K562 (cell line): ENCODE results near the gene IFI27L2. TPM values are rescaled to one million over a fixed set of nuclear protein-coding genes. Genes with fewer than 3 reads are reported as not detected.

Experiments used
- ATF7 ChIP-seq: fragments of 450-650 bp; IDR thresholded peaks from 2 replicates; pipeline ENCODE4 v1.7.1; 2014; ENCODE audit warnings: mild to moderate bottlenecking, moderate library complexity
- GATAD2B ChIP-seq: fragments of 450-650 bp; IDR thresholded peaks from 2 replicates; pipeline ENCODE4 v1.6.1; 2017; ENCODE audit warnings: mild to moderate bottlenecking, borderline replicate concordance
- ZNF133 ChIP-seq: fragments of 250-450 bp; sonication (Bioruptor Pico); IDR thresholded peaks from 2 replicates; pipeline ENCODE4 v1.4.0; 2020; ENCODE audit warnings: mild to moderate bottlenecking
- polyA plus RNA-seq, 8 experiments: library from polyadenylated mRNA; depleted of rRNA in 4 of 8; stranded (reverse) in 5 of 8; unstranded in 3 of 8; fragments of >200 nt; fragmentation: Nextera tagmentation in 2 of 8; fragmentation: Illumina TruSeq in 1 of 8; extraction: Ambion mirVana in 2 of 8; extraction: Trizol in 1 of 8; gene quantifications; 2 replicates each; pipeline versions ENCODE4 v1.2.1 to v1.2.3, GENCODE V29; 2011 to 2014; ENCODE audit warnings: inconsistent platforms in 1 of 8, missing spikeins in 1 of 8
- total RNA-seq, 7 experiments: library from RNA; depleted of rRNA in 6 of 7; stranded (reverse); fragments of >200 nt in 6 of 7; fragmentation: Illumina TruSeq in 2 of 7; extraction: Trizol in 2 of 7; gene quantifications; 2 replicates each; pipeline versions ENCODE4 v1.2.1 to v1.2.3, GENCODE V29; 2011 to 2021; ENCODE audit warnings: low replicate concordance in 1 of 7
- TF ChIP-seq, protein P1 (sequence below), 2 experiments: fragments of 450-650 bp; formaldehyde crosslinking in 1 of 2; IDR thresholded peaks; 2 replicates each; pipeline versions ENCODE4 v1.4.0 to v1.6.1; 2014 to 2020; ENCODE audit warnings: mild to moderate bottlenecking in 2 of 2, borderline replicate concordance in 1 of 2, low read depth in 1 of 2
- TF ChIP-seq, protein P2 (sequence below): fragments of 450-650 bp; IDR thresholded peaks from 2 replicates; pipeline ENCODE4 v1.6.1; 2016; ENCODE audit warnings: mild to moderate bottlenecking, moderate library complexity
- TF ChIP-seq, protein P3 (sequence below): fragments of 250-450 bp; sonication (Bioruptor Pico); IDR thresholded peaks from 2 replicates; pipeline ENCODE4 v1.9.0; 2021; ENCODE audit warnings: mild to moderate bottlenecking

IFI27L2 gene
- total and polyA plus RNA-seq, 9 of the 15 experiments (the other 6 are each of a cell fraction or from before 2014, with no cell fraction given): 1.0 to 9.3 (median 4.1) TPM

GRCh38 chr14:94080621-94081385 is 48.6 kb downstream of the IFI27L2 start, which contains the start of the genes DDX24 and IFI27L1 (continued):
- TF ChIP-seq, protein P1, sequence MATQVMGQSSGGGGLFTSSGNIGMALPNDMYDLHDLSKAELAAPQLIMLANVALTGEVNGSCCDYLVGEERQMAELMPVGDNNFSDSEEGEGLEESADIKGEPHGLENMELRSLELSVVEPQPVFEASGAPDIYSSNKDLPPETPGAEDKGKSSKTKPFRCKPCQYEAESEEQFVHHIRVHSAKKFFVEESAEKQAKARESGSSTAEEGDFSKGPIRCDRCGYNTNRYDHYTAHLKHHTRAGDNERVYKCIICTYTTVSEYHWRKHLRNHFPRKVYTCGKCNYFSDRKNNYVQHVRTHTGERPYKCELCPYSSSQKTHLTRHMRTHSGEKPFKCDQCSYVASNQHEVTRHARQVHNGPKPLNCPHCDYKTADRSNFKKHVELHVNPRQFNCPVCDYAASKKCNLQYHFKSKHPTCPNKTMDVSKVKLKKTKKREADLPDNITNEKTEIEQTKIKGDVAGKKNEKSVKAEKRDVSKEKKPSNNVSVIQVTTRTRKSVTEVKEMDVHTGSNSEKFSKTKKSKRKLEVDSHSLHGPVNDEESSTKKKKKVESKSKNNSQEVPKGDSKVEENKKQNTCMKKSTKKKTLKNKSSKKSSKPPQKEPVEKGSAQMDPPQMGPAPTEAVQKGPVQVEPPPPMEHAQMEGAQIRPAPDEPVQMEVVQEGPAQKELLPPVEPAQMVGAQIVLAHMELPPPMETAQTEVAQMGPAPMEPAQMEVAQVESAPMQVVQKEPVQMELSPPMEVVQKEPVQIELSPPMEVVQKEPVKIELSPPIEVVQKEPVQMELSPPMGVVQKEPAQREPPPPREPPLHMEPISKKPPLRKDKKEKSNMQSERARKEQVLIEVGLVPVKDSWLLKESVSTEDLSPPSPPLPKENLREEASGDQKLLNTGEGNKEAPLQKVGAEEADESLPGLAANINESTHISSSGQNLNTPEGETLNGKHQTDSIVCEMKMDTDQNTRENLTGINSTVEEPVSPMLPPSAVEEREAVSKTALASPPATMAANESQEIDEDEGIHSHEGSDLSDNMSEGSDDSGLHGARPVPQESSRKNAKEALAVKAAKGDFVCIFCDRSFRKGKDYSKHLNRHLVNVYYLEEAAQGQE (IDR thresholded peaks at IDR 0.05; ENCODE audit: borderline replicate concordance): no peak
- TF ChIP-seq, protein P1 (CRISPR knock-in tag; IDR thresholded peaks at IDR 0.05; ENCODE audit: low read depth): no peak
- 0 out of 2 replicates have a peak, but pooled peaks have one; percentile 31 for TF ChIP-seq ATF7
- no peak for TF ChIP-seq ZNF133 (CRISPR knock-in tag)
- no peak for TF ChIP-seq GATAD2B
- TF ChIP-seq, protein P2, sequence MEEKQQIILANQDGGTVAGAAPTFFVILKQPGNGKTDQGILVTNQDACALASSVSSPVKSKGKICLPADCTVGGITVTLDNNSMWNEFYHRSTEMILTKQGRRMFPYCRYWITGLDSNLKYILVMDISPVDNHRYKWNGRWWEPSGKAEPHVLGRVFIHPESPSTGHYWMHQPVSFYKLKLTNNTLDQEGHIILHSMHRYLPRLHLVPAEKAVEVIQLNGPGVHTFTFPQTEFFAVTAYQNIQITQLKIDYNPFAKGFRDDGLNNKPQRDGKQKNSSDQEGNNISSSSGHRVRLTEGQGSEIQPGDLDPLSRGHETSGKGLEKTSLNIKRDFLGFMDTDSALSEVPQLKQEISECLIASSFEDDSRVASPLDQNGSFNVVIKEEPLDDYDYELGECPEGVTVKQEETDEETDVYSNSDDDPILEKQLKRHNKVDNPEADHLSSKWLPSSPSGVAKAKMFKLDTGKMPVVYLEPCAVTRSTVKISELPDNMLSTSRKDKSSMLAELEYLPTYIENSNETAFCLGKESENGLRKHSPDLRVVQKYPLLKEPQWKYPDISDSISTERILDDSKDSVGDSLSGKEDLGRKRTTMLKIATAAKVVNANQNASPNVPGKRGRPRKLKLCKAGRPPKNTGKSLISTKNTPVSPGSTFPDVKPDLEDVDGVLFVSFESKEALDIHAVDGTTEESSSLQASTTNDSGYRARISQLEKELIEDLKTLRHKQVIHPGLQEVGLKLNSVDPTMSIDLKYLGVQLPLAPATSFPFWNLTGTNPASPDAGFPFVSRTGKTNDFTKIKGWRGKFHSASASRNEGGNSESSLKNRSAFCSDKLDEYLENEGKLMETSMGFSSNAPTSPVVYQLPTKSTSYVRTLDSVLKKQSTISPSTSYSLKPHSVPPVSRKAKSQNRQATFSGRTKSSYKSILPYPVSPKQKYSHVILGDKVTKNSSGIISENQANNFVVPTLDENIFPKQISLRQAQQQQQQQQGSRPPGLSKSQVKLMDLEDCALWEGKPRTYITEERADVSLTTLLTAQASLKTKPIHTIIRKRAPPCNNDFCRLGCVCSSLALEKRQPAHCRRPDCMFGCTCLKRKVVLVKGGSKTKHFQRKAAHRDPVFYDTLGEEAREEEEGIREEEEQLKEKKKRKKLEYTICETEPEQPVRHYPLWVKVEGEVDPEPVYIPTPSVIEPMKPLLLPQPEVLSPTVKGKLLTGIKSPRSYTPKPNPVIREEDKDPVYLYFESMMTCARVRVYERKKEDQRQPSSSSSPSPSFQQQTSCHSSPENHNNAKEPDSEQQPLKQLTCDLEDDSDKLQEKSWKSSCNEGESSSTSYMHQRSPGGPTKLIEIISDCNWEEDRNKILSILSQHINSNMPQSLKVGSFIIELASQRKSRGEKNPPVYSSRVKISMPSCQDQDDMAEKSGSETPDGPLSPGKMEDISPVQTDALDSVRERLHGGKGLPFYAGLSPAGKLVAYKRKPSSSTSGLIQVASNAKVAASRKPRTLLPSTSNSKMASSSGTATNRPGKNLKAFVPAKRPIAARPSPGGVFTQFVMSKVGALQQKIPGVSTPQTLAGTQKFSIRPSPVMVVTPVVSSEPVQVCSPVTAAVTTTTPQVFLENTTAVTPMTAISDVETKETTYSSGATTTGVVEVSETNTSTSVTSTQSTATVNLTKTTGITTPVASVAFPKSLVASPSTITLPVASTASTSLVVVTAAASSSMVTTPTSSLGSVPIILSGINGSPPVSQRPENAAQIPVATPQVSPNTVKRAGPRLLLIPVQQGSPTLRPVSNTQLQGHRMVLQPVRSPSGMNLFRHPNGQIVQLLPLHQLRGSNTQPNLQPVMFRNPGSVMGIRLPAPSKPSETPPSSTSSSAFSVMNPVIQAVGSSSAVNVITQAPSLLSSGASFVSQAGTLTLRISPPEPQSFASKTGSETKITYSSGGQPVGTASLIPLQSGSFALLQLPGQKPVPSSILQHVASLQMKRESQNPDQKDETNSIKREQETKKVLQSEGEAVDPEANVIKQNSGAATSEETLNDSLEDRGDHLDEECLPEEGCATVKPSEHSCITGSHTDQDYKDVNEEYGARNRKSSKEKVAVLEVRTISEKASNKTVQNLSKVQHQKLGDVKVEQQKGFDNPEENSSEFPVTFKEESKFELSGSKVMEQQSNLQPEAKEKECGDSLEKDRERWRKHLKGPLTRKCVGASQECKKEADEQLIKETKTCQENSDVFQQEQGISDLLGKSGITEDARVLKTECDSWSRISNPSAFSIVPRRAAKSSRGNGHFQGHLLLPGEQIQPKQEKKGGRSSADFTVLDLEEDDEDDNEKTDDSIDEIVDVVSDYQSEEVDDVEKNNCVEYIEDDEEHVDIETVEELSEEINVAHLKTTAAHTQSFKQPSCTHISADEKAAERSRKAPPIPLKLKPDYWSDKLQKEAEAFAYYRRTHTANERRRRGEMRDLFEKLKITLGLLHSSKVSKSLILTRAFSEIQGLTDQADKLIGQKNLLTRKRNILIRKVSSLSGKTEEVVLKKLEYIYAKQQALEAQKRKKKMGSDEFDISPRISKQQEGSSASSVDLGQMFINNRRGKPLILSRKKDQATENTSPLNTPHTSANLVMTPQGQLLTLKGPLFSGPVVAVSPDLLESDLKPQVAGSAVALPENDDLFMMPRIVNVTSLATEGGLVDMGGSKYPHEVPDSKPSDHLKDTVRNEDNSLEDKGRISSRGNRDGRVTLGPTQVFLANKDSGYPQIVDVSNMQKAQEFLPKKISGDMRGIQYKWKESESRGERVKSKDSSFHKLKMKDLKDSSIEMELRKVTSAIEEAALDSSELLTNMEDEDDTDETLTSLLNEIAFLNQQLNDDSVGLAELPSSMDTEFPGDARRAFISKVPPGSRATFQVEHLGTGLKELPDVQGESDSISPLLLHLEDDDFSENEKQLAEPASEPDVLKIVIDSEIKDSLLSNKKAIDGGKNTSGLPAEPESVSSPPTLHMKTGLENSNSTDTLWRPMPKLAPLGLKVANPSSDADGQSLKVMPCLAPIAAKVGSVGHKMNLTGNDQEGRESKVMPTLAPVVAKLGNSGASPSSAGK: peak; percentile 75
- TF ChIP-seq, protein P3, sequence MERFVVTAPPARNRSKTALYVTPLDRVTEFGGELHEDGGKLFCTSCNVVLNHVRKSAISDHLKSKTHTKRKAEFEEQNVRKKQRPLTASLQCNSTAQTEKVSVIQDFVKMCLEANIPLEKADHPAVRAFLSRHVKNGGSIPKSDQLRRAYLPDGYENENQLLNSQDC (CRISPR knock-in tag): no peak
